Stimulated activated CD8-positive, alpha-beta memory T cell treated with anti-CD3 and anti-CD28 coated beads, Interleukin-7, amount 100 ng/mL, for 4 hours (primary cell): ENCODE data around the gene KPTN.

ENCODE experiments used
- DNase-seq, 2 donors: peaks; one replicate each; pipeline ENCODE4 v3.0.0-alpha.2; 2020; ENCODE audit warnings: low read depth in 2 of 2

Gene KPTN

DNA sequence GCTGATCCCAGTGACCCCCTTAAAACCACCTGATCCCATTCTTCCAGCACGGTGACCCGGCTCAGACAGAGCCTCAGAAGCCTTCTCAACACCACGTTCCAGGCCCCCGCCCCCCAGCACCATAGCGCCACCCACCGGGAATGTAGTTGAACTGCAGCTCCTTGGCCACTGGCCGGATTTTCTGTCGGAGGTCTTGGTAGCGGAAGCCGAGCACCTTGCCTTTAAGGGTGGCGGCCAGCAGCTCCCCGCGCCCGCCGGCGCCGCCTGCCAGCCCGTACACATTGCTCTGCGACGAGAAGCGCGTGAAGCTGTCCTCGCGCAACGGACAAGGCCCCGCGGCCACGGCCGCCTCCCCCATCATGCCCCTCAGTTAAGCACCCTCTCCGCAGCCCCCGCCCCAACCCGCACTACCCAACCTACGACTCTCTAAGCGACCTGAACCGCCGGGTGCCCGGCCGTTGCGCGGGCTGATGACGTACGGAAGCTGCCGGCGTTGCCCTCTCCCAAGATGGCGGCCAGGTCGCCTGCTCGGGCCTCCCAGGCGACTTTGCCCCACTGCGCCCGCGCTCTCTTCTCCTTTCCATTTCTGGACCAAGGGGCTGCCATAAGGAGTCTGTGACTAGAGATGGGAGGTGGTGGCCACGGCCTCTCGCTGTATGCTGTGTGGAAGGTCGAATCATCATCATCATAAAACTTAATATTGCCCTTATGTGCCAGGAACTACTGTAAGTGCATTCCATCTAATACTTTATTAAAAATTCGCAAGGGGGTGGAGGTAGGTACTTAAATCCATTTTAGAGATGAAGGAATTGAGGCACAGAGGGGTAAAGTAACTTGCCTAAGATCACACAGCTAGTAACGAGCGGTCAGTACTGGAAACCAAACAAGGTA lies at the start of gene KPTN:
Gene KPTN, minus strand, starts transcription at position 420 of the 891 bp plus-strand sequence. Its CDS starts 59 bp downstream, at position 361.
- peak; percentile 77 to 84 for DNase-seq

DNA sequence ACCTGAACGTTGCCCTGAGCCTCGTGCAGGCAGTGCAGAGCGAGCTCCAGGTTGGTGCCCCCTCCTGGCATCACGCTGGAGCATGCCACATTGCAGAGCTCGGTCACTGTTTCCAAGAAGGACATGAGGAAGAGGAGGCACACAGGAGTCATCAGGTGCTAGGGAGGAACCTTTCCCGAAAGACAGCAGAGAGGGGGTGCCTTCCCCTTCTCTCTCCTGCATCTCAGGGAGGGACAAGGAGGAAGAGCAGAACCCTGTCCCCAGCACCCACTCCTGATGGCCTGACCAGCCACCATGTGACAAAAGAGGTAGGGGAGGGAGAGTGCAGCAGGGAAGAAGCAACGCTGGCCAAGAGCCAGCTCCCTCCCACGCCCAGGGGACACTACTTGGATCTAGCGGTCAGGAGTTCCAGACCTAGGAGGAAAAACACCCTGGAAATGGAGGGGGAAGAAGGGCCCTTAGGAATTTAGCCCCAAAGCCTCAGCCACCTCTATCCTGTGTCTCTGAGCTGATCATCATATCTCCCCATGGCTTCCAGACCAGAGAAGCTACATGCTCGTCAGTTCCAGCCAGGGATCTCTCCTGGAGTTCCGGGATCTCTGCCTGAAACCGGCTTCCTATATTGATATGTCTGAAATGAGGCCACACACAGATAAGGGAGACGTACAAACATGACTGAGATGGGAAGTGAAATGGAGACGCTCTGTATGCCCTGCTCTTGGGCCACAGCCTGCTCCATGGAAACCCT lies 47.8 kb upstream of the KPTN start:
- DNase-seq: no peak

DNA sequence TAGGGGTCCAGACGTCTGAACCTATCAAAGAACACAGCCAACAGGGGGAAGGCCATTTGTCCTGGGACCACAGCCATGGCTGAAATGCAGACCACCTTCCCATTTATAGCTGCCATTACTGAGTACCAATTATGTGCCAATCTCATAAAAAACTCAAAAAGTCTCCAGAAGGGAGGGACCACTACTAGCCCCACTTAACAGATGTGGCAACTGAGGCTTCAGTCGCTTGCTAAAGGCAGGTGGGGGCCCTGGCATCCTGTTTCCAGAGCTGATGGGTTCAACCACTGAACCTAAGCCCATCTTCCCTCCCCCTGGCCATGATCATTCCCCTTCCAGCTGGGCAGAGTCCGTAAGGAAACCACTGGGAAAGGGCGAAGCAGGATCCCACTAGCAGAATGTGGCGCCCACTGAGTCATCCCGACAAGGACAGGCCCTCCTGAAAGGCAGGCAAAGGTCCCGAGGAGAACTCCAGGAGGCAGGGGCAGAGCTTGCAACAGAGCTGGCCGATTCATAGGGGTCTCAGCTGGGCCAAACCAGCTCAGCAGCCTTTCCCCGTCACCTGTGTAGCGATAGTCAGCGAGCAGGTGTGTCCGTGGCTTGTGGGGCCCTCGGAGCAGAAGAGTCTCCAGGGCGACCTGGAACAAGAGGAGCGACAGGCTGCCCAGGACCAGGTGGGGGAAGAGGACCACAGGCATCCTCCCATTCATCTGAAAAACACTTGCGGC lies 45.2 kb upstream of the KPTN start:
- DNase-seq: no peak

DNA sequence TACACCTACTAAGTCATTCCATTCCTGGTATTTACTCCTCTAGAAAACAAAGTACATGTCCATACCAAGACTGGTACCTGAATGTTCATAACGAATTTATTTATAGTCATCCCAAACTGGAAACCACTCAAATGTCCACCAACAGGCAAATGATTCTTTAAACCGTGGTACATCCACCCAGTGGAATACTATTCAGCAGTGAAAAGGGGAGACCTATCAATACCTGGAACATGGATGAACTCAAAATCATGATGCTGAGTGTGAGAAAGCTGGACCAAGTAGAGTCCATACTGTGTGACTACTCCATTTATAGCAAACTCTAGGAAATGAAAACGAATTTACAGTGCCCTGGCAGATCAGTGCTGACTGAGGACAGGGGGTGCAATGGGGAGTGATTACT lies 42.8 kb upstream of the KPTN start:
- DNase-seq: no peak

DNA sequence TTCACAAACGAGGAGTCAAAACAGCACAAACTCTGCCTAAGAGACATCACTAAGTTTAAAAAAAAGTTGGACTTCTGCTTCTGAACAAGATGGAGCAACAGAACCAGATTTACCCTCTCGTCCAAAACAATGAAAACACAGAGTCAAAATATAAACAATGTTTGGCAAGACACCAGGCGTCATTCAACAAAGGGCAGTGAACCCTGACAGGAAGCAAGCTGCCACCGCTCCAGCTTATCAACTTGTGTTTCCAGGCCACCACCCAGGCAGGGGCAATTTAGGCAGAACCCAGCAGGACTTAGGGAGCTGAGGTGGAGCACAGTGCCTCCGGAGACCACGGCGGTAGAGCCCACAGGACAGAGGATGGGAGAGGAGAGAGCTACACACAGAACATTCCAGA lies 39.5 kb upstream of the KPTN start:
- no peak for DNase-seq

DNA sequence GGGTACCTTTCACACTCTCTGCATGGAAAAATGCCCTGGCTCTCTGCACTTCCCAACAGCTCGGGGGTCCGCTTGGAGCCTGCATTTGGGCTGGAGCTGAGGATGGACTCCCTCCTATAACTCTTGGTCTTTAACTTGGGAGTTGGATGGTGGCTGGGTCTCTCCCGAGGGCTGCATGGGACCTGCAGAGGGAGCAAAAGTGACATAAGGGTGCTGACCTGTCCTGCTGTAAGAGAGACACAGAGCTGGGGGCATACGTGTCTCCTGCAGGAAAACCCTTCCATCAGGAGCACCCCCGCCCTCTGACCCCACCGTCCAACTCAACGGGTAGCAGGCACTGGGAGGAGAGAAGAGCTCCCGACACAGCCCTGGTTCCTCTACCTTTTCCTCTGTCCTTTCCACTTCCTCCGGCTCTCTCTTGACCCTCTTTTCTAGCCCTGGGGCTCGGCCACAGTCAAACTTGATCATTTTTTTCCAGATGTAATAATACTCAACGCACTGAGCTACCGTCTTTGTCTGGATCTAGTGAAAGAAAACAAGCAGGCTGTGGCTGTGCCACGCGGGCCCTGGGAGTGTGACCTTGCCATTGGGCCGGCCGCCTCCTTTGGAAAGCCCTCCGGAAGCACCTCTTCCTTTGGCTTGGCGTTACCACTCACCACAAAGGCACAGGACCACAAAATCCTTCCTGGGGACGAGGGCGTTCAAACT lies 37.6 kb upstream of the KPTN start:
- no peak for DNase-seq

DNA sequence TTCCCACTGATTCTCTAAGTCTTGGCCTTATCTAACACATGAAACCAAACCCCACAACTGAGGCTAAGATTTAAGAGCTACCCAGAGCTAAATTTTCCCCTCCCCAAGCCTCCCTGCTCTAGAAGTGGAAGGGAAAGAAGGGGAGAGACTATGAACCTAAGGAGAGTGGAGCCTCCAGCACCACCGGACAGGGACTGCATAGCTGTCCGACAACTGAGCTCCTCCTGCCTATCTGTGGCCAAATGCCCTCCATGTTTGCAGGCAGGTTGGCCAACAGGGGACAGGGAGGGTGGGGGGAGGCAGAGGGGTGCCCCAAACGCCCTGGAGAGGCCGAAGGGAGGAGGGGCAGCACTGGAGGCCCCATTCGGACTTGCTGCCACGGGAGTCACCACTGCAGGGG lies 36.8 kb upstream of the KPTN start:
- DNase-seq: no peak

DNA sequence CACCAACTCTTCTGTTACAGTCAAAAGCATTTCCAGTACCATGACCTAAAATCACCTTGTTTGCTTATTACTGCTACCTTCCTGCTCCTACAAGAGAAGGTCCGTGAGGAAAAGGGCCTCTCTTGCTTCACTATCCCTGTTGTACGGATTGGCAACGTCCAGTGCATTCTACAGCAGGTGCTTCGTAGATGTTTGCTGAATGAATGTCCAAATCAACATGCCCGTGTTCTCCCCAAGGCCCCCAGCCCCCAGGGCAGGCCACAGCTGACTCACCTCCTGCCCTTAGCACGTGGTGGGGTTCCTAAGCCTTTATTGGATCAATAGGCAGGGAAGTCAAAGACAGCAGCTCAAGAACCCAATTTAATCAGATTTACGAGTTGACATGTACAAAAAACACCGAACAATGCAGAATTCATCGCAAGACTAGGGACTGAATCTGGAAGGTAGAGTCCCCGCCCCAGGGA lies 36.4 kb upstream of the KPTN start:
- no peak for DNase-seq

DNA sequence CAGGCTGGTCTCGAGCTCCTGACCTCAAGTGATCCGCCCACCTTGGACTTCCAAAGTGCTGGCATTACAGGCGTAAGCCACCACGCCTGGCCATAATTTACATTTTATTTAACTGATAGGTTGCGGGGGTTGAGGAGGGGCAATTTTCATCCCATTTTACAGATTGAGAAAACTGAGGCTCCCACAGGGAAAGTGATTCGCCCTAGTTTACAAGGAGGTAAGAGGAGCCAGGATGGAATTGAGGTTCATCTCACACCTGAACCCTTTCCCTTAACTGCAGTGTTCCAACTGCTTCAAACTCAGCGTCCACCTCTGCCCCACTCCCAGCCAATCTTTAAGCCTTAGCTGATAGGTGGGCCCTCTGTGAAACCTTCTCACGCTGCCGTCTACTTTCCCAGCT lies 34.8 kb upstream of the KPTN start:
- no peak for DNase-seq

DNA sequence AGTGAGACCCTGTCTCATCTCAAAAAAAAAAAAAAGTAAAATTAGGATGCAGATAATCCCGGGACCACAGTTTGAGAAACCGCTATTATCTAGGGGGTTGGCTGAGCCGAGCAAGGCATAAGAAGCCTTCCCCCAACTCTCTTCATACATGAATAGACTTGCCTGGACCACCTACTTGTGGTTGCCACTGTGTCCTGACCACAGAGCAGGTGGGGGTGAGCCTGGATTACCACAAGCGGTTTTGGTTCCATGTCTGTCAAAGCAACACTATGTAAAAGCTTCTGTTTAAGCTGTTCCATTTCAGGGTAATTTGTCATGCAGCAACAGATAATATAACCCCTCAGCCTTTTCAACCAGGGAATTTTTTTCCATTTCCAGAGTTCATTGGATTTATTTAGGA lies 34.1 kb upstream of the KPTN start:
- peak; percentile 66 to 67 for DNase-seq

DNA sequence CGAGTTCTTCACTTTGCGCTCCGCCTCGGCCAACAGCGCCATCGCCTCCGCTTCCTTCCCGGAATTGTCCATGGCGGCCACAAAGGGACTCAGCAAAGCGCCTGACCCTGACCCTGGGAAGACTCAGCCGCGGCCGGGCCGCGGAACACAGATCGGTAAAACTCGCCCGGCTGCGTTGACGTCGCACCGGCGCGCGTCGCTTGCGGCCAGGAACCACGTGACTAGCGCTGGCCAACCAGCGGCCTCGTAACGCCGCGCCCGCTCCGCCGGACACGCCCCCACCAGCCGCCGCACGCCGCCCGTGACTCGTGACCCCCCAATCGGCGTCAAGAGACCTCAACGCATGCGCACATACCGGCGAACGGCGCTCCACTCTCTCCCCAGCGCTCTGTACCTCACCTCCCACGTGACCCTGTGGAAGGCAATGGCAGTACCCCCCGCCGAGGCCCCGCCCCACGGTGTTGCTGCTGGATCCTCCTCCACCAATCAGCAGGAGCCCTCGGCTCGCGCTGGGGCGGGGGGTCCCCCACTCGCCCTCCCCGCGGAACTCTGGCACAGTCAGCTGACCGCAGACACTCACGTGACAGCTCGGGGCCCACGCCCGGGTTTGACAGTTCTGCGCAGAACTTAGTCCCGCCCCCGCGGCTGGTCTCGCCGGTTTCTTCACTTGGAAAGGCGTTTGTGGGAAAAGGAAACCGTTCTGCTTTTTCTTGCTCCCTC lies 31.0 kb upstream of the KPTN start, which contains the start of gene NAPA:
Gene NAPA, minus strand, starts transcription at position 195 of the 720 bp plus-strand sequence. Its CDS starts 123 bp downstream, at position 72.
- DNase-seq: peak; percentile 100

DNA sequence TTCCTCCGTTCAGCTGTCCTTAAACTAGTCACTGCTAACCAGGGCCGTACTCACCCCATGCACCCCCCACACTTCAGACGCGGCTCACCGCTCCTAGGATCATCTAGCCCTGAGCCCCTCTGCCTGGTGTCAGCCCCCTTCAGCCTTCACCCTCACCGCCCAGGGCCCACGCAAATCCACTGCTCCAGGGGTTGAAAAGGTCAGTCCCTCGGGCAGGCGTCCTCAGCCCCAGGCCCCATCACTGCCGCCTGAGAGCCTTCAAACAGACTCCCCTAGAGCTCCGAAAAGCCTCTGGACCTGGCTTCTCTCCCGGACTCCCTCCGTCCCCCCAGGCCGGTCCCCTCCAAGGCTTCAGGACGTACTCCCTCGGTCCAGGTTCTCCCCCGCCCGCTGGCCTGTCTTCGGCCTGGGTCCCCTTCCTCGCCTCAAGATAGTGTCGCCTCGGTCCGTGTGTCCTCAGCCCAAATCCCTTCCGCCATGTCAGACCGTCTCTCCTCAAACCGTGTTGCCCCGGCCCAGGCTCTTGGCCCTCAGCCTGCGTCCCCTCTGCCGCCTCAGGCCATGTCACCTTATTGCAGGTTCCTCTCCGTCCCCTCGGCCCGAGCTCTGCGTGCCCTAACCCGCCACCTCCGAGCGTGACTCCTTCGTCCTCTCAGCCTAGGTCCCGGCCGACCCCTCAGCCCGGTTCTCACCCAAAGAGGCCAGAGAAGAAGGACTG lies 30.3 kb upstream of the KPTN start:
- DNase-seq: peak in 1 of 2 donors; percentile 16

DNA sequence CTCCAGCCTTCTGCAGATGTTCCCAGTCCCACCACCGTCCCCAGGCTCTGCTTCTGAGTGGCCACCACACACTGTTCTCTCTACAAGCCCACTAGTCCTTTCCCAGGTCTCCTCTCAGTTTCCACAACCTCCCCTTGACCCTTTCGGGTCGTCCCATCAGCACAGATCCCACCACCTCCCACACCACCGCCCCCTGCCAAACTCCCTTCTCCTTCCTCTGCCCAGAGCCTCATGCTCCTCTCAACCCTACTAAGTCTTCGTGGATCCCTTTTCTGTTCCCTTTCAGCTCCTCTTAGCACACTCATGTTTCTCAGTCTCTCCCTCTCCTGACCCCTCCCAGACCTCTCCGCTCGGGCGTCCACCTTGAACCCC lies 28.9 kb upstream of the KPTN start:
- no peak for DNase-seq

DNA sequence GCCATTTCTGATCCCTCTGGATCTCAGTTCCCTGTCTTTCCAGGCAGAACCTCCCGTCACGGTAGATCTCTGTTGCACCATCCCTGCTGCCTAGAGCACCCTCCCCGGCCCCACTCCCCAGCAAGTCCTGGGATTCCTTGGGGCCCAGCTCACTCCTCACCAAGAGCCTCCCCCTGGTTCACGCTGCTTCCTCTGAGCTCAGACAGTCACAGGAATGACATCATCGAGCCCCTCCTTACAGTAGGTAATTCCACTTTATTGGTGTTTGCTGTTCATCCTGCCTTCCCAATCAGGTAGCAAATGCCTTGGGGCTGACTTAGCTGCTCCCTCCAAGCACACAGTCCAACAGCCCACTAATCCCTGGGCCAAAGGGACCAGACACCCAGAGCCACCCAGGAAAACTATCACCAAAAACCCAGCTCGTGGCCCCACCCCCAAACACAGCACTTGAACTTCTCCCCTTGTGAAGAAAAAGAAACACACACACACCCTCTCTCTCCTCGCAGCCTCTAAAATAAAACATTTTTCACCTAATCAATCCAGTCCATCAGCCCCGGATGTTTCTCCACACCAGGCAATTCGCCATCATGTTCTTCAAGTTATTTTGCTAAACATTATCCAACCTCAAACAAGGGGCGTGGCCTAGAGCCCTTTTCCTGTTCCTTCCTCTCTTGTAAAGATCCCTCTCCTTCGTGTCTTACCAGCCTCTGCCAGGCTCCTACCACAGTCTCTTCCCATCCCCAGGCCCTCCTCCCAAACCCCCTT lies 28.3 kb upstream of the KPTN start:
- DNase-seq: no peak

DNA sequence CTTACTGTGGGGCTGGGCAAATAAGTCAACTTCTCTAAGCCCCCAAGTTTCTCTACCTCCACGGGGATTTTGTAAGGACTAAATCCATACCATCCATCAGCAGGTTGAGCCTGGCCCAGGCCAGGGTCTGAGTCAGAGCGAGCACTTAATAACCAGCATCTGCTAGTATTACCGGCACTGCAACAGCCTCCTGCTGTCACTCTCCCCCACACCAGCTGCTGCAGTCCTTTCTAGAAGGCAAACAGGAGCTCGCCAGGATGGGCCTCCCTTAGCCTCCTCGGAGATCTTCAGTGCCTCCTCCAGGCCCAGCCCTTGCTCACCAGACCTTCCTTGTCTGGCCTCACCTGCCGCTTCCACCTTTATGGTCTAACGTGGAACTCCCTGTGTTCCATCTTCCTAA lies 27.7 kb upstream of the KPTN start:
- no peak for DNase-seq

DNA sequence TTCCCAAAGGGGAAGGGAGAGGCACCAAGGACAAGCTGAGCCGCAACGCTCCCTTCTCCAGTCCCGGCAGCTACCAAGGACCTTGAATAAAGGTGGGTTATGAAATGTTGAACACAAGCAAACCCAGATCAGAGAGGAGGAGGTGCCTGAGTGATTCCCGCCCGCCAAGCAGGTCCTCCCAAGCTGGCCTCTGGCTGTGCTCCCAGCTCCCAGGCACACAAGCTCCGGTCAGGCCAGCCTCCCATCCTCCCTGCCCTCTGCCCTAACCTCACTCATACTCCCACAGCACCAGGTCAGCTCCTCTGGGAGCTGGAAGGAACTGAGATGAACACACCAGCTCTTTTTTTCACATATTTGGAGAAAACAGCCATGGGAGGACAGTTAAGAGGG lies 27.1 kb upstream of the KPTN start:
- no peak for DNase-seq

DNA sequence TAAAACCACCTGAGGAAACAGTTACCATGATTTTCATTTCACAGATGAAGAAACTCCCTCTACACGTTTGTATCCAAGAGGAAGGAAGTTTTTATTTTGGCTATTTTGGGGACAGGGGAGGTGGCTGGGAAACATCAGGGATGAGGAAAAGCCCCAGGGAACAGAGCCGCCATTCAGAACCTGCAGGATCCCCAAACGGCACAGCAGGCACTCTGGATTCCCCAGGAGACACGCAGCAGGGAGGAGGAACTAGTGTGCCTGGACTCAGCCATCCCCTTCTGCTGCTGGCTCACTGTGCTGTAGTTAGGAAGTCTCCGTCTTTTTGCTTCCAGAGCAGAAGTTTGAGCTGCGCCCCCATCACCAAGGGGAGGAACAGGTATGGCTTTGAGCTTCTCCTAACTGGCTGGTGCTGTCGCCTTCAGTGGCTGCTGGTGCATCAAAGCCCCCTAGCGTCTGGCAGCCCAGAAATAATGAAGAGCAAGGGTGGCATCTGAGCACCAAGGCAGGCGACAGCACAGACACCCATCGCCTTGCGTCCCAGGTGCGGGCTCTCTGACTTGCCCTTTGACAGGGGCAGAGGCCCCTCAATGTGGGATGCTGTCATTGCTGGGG lies 26.6 kb upstream of the KPTN start:
- DNase-seq: no peak

DNA sequence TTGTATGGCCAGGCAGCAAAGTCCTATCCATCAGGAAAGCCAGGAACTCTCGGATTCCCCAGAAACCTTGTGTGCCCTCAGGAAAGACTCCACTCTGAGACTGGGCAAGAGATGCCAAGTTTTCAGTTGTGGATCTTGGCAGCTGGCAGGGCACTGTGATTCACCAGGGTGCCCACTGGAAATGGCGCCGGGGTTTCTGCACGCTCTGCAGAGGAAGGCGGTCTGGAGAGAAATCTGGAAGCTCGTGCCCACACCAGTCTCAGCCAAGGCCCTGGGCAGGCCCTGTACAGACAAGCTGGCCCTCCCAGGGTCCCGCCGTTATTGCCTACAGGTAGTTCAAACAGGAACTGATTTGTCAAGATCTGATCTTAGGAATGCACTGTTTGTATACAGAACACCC lies 26.0 kb upstream of the KPTN start:
- DNase-seq: no peak
